ENCODE measurements around the gene CNNM2.
"Not testable (repeated sequence)": the region's sequence is repeated elsewhere in the genome, so short reads cannot be mapped to it uniquely, and the experiment has no call there.

CNNM2 gene

GRCh38 chr10:102927311-102928010 lies 9.4 kb downstream of the CNNM2 start:
- DNase-seq: no peak

GRCh38 chr10:102928442-102928841 lies 10.3 kb downstream of the CNNM2 start:
- not testable (repeated sequence) for DNase-seq

- no peak for DNase-seq
Measured at GRCh38 chr10:102930720-102931119, 12.6 kb downstream of the CNNM2 start.

- no peak for DNase-seq
Measured at GRCh38 chr10:102931643-102932042, 13.5 kb downstream of the CNNM2 start.

- no peak for DNase-seq
Measured at GRCh38 chr10:102935505-102935904, 17.4 kb downstream of the CNNM2 start.

GRCh38 chr10:102935939-102936605 lies 18.0 kb downstream of the CNNM2 start:
- DNase-seq: no peak

- no peak for DNase-seq
Measured at GRCh38 chr10:102941401-102941800, 23.3 kb downstream of the CNNM2 start.

- DNase-seq: no peak
Measured at GRCh38 chr10:102945449-102945848, 27.4 kb downstream of the CNNM2 start.

- no peak for DNase-seq
Measured at GRCh38 chr10:102945962-102946361, 27.9 kb downstream of the CNNM2 start.

- DNase-seq: no peak
Measured at GRCh38 chr10:102946992-102947391, 28.9 kb downstream of the CNNM2 start.

GRCh38 chr10:102948176-102948575 lies 30.1 kb downstream of the CNNM2 start:
- DNase-seq: no peak

GRCh38 chr10:102948786-102949185 lies 30.7 kb downstream of the CNNM2 start:
- no peak for DNase-seq

GRCh38 chr10:102949916-102950315 lies 31.8 kb downstream of the CNNM2 start:
- no peak for DNase-seq

- no peak for DNase-seq
Measured at GRCh38 chr10:102951316-102951715, 33.2 kb downstream of the CNNM2 start.

GRCh38 chr10:102959360-102959759 lies 41.3 kb downstream of the CNNM2 start:
- DNase-seq: no peak

- DNase-seq: no peak
Measured at GRCh38 chr10:102960157-102960556, 42.1 kb downstream of the CNNM2 start.

- no peak for DNase-seq
Measured at GRCh38 chr10:102962267-102962666, 44.2 kb downstream of the CNNM2 start.

- DNase-seq: no peak
Measured at GRCh38 chr10:102962951-102963755, 45.1 kb downstream of the CNNM2 start.

- no peak for DNase-seq
Measured at GRCh38 chr10:102963756-102964025, 45.6 kb downstream of the CNNM2 start.

GRCh38 chr10:102964064-102964463 lies 46.0 kb downstream of the CNNM2 start:
- DNase-seq: not testable (repeated sequence)

- no peak for DNase-seq
Measured at GRCh38 chr10:102964713-102965112, 46.6 kb downstream of the CNNM2 start.

GRCh38 chr10:102965311-102965851 lies 47.3 kb downstream of the CNNM2 start:
- no peak for DNase-seq

- no peak for DNase-seq
Measured at GRCh38 chr10:102967123-102967522, 49.0 kb downstream of the CNNM2 start.

All from CD4-positive, alpha-beta T cell treated with Interleukin-21 for 1 hour (primary cell).